8988T (cell line): ENCODE data around the gene NT5C1B.
"Not testable (repeated sequence)": the region's sequence is repeated elsewhere in the genome, so short reads cannot be mapped to it uniquely, and the experiment has no call there.

Source experiments
- DNase-seq: peaks from one replicate; pipeline ENCODE4 v3.0.0; 2011

NT5C1B gene

GRCh38 chr2:18589354-18589753 is at the start of gene NT5C1B:
NT5C1B (minus strand) TSS chr2:18589569; CDS start chr2:18589468, 101 bp downstream.
- no peak for DNase-seq

GRCh38 chr2:18637196-18637595 is 47.8 kb upstream of the NT5C1B start:
- no peak for DNase-seq

- DNase-seq = not testable (repeated sequence)
Measured at GRCh38 chr2:18632699-18633098, 43.3 kb upstream of the NT5C1B start.

- DNase-seq = no peak
Measured at GRCh38 chr2:18630941-18631340, 41.6 kb upstream of the NT5C1B start.

- no peak for DNase-seq
Measured at GRCh38 chr2:18630541-18630940, 41.2 kb upstream of the NT5C1B start.

- DNase-seq = no peak
Measured at GRCh38 chr2:18630101-18630500, 40.7 kb upstream of the NT5C1B start.

- DNase-seq = no peak
Measured at GRCh38 chr2:18626958-18627650, 37.7 kb upstream of the NT5C1B start.

- DNase-seq = no peak
Measured at GRCh38 chr2:18626256-18626668, 36.9 kb upstream of the NT5C1B start.

- no peak for DNase-seq
Measured at GRCh38 chr2:18625563-18625962, 36.2 kb upstream of the NT5C1B start.

- no peak for DNase-seq
Measured at GRCh38 chr2:18623782-18624181, 34.4 kb upstream of the NT5C1B start.

GRCh38 chr2:18620867-18621632 is 31.7 kb upstream of the NT5C1B start:
- no peak for DNase-seq

- DNase-seq = no peak
Measured at GRCh38 chr2:18619091-18619490, 29.7 kb upstream of the NT5C1B start.

GRCh38 chr2:18614041-18614440 is 24.7 kb upstream of the NT5C1B start:
- no peak for DNase-seq

GRCh38 chr2:18612133-18612532 is 22.8 kb upstream of the NT5C1B start:
- DNase-seq = no peak

GRCh38 chr2:18611604-18612003 is 22.2 kb upstream of the NT5C1B start:
- no peak for DNase-seq

- no peak for DNase-seq
Measured at GRCh38 chr2:18611184-18611583, 21.8 kb upstream of the NT5C1B start.

GRCh38 chr2:18610651-18611050 is 21.3 kb upstream of the NT5C1B start:
- DNase-seq = no peak

GRCh38 chr2:18610090-18610489 is 20.7 kb upstream of the NT5C1B start:
- DNase-seq = no peak

GRCh38 chr2:18605115-18605514 is 15.7 kb upstream of the NT5C1B start:
- DNase-seq = no peak

- no peak for DNase-seq
Measured at GRCh38 chr2:18604531-18604885, 15.1 kb upstream of the NT5C1B start.

- DNase-seq = no peak
Measured at GRCh38 chr2:18603854-18604530, 14.6 kb upstream of the NT5C1B start.

- DNase-seq = no peak
Measured at GRCh38 chr2:18602298-18602697, 12.9 kb upstream of the NT5C1B start.

- no peak for DNase-seq
Measured at GRCh38 chr2:18600255-18600613, 10.9 kb upstream of the NT5C1B start.
